OCI-LY3 (cell line): ENCODE results near the gene ARHGEF16.

Experiments
- EZH2phosphoT487 ChIP-seq: fragments of 200-600 bp; shearing (Covaris generic); IDR thresholded peaks from 2 replicates; pipeline ENCODE4 v1.6.1; 2018; ENCODE audit warnings: antibody characterized with exemption, mixed run types, low read depth
- TF ChIP-seq, protein P1 (sequence below): fragments of 200-600, 300-600 bp; sonication (generic); IDR thresholded peaks from 2 replicates; pipeline ENCODE4 v1.5.1; 2014; ENCODE audit warnings: antibody characterized with exemption, low read length, low read depth

GRCh38 chr1:3425486-3426215, 28.8 kb upstream of the ARHGEF16 start:
- TF ChIP-seq, protein P1, sequence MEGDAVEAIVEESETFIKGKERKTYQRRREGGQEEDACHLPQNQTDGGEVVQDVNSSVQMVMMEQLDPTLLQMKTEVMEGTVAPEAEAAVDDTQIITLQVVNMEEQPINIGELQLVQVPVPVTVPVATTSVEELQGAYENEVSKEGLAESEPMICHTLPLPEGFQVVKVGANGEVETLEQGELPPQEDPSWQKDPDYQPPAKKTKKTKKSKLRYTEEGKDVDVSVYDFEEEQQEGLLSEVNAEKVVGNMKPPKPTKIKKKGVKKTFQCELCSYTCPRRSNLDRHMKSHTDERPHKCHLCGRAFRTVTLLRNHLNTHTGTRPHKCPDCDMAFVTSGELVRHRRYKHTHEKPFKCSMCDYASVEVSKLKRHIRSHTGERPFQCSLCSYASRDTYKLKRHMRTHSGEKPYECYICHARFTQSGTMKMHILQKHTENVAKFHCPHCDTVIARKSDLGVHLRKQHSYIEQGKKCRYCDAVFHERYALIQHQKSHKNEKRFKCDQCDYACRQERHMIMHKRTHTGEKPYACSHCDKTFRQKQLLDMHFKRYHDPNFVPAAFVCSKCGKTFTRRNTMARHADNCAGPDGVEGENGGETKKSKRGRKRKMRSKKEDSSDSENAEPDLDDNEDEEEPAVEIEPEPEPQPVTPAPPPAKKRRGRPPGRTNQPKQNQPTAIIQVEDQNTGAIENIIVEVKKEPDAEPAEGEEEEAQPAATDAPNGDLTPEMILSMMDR, result no peak
- no peak for TF ChIP-seq EZH2phosphoT487
